ENCODE results near the gene REM1.

The REM1 gene

DNA sequence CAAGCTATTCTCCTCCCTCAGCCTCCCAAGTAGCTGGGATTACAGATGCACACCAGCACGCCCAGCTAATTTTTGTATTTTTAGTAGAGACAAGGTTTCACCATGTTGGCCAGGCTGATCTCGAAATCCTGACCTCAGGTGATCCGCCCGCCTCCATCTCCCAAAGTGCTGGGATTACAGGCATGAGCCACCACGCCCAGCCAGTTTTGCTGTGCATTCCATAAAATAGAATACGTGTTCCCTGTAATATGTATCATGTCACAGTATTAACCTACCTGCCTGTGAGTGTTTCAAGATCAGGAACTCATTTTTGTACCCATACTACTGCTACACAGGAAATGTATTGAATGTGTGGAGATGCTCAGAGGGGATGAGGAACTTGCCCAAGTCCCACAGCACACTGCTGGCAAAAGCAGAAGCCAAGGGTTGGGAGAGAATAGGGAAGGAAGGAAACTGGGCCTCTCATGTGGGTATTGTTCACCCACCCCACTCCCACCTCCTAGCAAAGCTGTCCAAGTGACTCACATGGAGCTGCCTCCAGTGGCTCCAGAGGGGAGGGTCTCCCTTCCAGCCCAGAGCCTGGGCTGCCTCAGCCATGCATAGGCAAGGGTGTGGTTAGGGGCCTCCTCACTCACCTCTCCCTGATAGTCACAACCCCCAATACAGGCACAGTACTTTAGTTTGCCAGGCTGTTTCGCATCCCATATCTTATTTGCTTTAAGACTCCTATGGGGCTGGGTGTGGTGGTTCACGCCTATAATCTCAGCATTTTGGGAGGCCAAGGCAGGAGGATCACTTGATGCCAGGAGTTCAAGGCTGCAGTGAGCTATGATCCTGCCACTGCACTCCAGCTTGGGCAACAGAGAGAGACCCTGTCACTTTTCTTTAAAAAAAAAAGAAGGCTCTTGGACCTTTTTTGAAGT, 48.5 kb downstream of the REM1 start:
- no peak for DNase-seq

DNA sequence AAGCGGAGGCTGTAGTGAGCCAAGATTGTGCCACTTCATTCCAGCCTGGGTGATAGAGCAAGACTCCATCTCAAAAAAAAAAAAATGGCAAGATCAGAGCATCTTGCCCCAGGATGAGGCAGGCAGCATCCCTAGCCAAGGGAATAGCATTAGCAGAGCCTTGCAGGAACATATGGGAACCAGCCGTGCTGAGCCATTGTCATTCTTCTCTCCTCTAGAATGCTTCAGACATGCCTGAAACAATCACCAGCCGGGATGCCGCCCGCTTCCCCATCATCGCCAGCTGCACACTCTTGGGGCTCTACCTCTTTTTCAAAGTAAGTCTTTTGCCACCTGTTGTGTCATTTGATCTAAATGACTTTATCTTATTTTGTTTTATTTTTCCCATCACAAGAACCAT, 52.2 kb downstream of the REM1 start:
- no peak for DNase-seq
